HCT116 (cell line): Measurements from ENCODE around the gene PCED1A.

Experiments used
- EGR1 ChIP-seq: IDR thresholded peaks from 2 replicates; pipeline ENCODE4 v1.6.1; 2012; ENCODE audit warnings: low read depth
- EZH2 ChIP-seq: fragments of 200-600 bp; sonication (generic); IDR thresholded peaks from 2 replicates; pipeline ENCODE4 v1.6.1; 2017; ENCODE audit warnings: antibody characterized with exemption, mixed run types
- EZH2phosphoT487 ChIP-seq: fragments of 200-600 bp; IDR thresholded peaks from 2 replicates; pipeline ENCODE4 v1.6.1; 2018; ENCODE audit warnings: antibody characterized with exemption, borderline replicate concordance
- POLR2A ChIP-seq: IDR thresholded peaks from 2 replicates; pipeline ENCODE4 v1.7.0; 2011; ENCODE audit warnings: borderline replicate concordance; ENCODE audit not compliant: insufficient read depth, insufficient read length; ENCODE audit errors: extremely low read depth
- POLR2AphosphoS5 ChIP-seq: IDR thresholded peaks from 2 replicates; pipeline ENCODE4 v1.6.1; 2011; ENCODE audit warnings: mild to moderate bottlenecking, low read depth, low read length, moderate library complexity
- TCF7L2 ChIP-seq: IDR thresholded peaks from 2 replicates; pipeline ENCODE4 v1.7.0; 2011; ENCODE audit warnings: borderline replicate concordance, inconsistent platforms; ENCODE audit not compliant: insufficient read depth, insufficient read length; ENCODE audit errors: extremely low read depth
- YY1 ChIP-seq: IDR thresholded peaks from 2 replicates; pipeline ENCODE4 v1.6.1; 2011; ENCODE audit warnings: low read length, low read depth, moderate library complexity, mild to moderate bottlenecking; ENCODE audit not compliant: insufficient replicate concordance; ENCODE audit errors: extremely low read depth
- TF ChIP-seq, protein P1 (sequence below), 3 experiments: fragments of 200-600 bp in 1 of 3; sonication (generic) in 1 of 3; IDR thresholded peaks in 2 of 3; conservative IDR thresholded peaks in 1 of 3; 2 replicates each; pipeline ENCODE4 v1.5.1; 2012 to 2017; ENCODE audit warnings: low read depth in 2 of 3, low read length in 2 of 3, antibody characterized with exemption in 1 of 3, borderline replicate concordance in 1 of 3, control low read depth in 1 of 3, mild to moderate bottlenecking in 1 of 3, mixed read lengths in 1 of 3, mixed run types in 1 of 3, moderate library complexity in 1 of 3; ENCODE audit not compliant: insufficient read depth in 1 of 3

GRCh38 chr20:2838847-2839671 lies 1.4 kb downstream of the PCED1A start:
- TF ChIP-seq EZH2phosphoT487 (no peak), POLR2AphosphoS5 (no peak), EZH2 (no peak), YY1 (no peak), EGR1 (no peak), TCF7L2 (no peak), POLR2A (no peak)
- TF ChIP-seq, protein P1, sequence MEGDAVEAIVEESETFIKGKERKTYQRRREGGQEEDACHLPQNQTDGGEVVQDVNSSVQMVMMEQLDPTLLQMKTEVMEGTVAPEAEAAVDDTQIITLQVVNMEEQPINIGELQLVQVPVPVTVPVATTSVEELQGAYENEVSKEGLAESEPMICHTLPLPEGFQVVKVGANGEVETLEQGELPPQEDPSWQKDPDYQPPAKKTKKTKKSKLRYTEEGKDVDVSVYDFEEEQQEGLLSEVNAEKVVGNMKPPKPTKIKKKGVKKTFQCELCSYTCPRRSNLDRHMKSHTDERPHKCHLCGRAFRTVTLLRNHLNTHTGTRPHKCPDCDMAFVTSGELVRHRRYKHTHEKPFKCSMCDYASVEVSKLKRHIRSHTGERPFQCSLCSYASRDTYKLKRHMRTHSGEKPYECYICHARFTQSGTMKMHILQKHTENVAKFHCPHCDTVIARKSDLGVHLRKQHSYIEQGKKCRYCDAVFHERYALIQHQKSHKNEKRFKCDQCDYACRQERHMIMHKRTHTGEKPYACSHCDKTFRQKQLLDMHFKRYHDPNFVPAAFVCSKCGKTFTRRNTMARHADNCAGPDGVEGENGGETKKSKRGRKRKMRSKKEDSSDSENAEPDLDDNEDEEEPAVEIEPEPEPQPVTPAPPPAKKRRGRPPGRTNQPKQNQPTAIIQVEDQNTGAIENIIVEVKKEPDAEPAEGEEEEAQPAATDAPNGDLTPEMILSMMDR (IDR thresholded peaks at IDR 0.05 in 2 of 3, conservative IDR thresholded peaks at IDR 0.05 in 1 of 3; ENCODE audit: borderline replicate concordance in 1 of 3, insufficient read depth in 1 of 3, low read depth in 2 of 3, low read length in 2 of 3) = no peak
